ENCODE results near the gene MYO5A.

The MYO5A gene

GRCh38 chr15:52361975-52362494, 166.6 kb downstream of the MYO5A start:
- H3K9me3 ChIP-seq (ENCODE audit: control insufficient read depth, low read length) = no peaks in the 10 kb centered on the region
- no peak overlapping the region for H3K9ac ChIP-seq (ENCODE audit: low read length)
- no peaks in the 10 kb centered on the region for H3K4me1 ChIP-seq (ENCODE audit: control insufficient read depth, insufficient read depth, low read length)
- no peak overlapping the region for H3K4me3 ChIP-seq (ENCODE audit: low read length)
- no peaks in the 10 kb centered on the region for H3K27me3 ChIP-seq (ENCODE audit: control insufficient read depth, insufficient read depth, low read length)
- no peaks in the 10 kb centered on the region for H3K36me3 ChIP-seq (ENCODE audit: control insufficient read depth, insufficient read depth, low read length)

GRCh38 chr15:52361494-52361893, 167.2 kb downstream of the MYO5A start:
- H3K36me3 ChIP-seq (ENCODE audit: control insufficient read depth, insufficient read depth, low read length) = no peaks in the 10 kb centered on the region

GRCh38 chr15:52360229-52361203, 168.2 kb downstream of the MYO5A start:
- no peaks in the 10 kb centered on the region for H3K36me3 ChIP-seq (ENCODE audit: control insufficient read depth, insufficient read depth, low read length)
- no peak overlapping the region for H3K4me3 ChIP-seq (ENCODE audit: low read length)
- H3K9ac ChIP-seq (ENCODE audit: low read length) = no peak overlapping the region
- no peaks in the 10 kb centered on the region for H3K9me3 ChIP-seq (ENCODE audit: control insufficient read depth, low read length)
- H3K4me1 ChIP-seq (ENCODE audit: control insufficient read depth, insufficient read depth, low read length) = no peaks in the 10 kb centered on the region
- H3K27me3 ChIP-seq (ENCODE audit: control insufficient read depth, insufficient read depth, low read length) = no peaks in the 10 kb centered on the region

More at GRCh38 chr15:52361494-52361893, 167.2 kb downstream of the MYO5A start:
- no peaks in the 10 kb centered on the region for H3K27me3 ChIP-seq (ENCODE audit: control insufficient read depth, insufficient read depth, low read length)
- H3K9me3 ChIP-seq (ENCODE audit: control insufficient read depth, low read length) = no peaks in the 10 kb centered on the region
- no peak overlapping the region for H3K4me3 ChIP-seq (ENCODE audit: low read length)
- no peak overlapping the region for H3K9ac ChIP-seq (ENCODE audit: low read length)
- H3K4me1 ChIP-seq (ENCODE audit: control insufficient read depth, insufficient read depth, low read length) = no peaks in the 10 kb centered on the region

- no peaks in the 10 kb centered on the region for H3K9me3 ChIP-seq (ENCODE audit: control insufficient read depth, low read length)
- H3K27me3 ChIP-seq (ENCODE audit: control insufficient read depth, insufficient read depth, low read length) = no peaks in the 10 kb centered on the region
- no peaks in the 10 kb centered on the region for H3K4me1 ChIP-seq (ENCODE audit: control insufficient read depth, insufficient read depth, low read length)
- H3K36me3 ChIP-seq (ENCODE audit: control insufficient read depth, insufficient read depth, low read length) = no peaks in the 10 kb centered on the region
- H3K9ac ChIP-seq (ENCODE audit: low read length) = no peak overlapping the region
- H3K4me3 ChIP-seq (ENCODE audit: low read length) = no peak overlapping the region
Measured at GRCh38 chr15:52359722-52360121, 169.0 kb downstream of the MYO5A start.

GRCh38 chr15:52357949-52358348, 170.7 kb downstream of the MYO5A start:
- no peaks in the 10 kb centered on the region for H3K36me3 ChIP-seq (ENCODE audit: control insufficient read depth, insufficient read depth, low read length)
- H3K4me1 ChIP-seq (ENCODE audit: control insufficient read depth, insufficient read depth, low read length) = no peaks in the 10 kb centered on the region

GRCh38 chr15:52352086-52352485, 176.6 kb downstream of the MYO5A start:
- H3K9ac ChIP-seq (ENCODE audit: low read length) = no peak overlapping the region
- H3K9me3 ChIP-seq (ENCODE audit: control insufficient read depth, low read length) = no peaks in the 10 kb centered on the region
- H3K4me3 ChIP-seq (ENCODE audit: low read length) = no peak overlapping the region
- H3K4me1 ChIP-seq (ENCODE audit: control insufficient read depth, insufficient read depth, low read length) = no peaks in the 10 kb centered on the region
- no peaks in the 10 kb centered on the region for H3K27me3 ChIP-seq (ENCODE audit: control insufficient read depth, insufficient read depth, low read length)
- no peaks in the 10 kb centered on the region for H3K36me3 ChIP-seq (ENCODE audit: control insufficient read depth, insufficient read depth, low read length)

More at GRCh38 chr15:52357949-52358348, 170.7 kb downstream of the MYO5A start:
- H3K4me3 ChIP-seq (ENCODE audit: low read length) = no peak overlapping the region
- H3K9ac ChIP-seq (ENCODE audit: low read length) = no peak overlapping the region
- no peaks in the 10 kb centered on the region for H3K27me3 ChIP-seq (ENCODE audit: control insufficient read depth, insufficient read depth, low read length)
- H3K9me3 ChIP-seq (ENCODE audit: control insufficient read depth, low read length) = no peaks in the 10 kb centered on the region

GRCh38 chr15:52351206-52351908, 177.3 kb downstream of the MYO5A start:
- Histone ChIP-seq H3K4me1 (ENCODE audit: control insufficient read depth, insufficient read depth, low read length) (no peaks in the 10 kb centered on the region), H3K9me3 (ENCODE audit: control insufficient read depth, low read length) (no peaks in the 10 kb centered on the region), H3K4me3 (ENCODE audit: low read length) (no peak overlapping the region), H3K27me3 (ENCODE audit: control insufficient read depth, insufficient read depth, low read length) (no peaks in the 10 kb centered on the region), H3K9ac (ENCODE audit: low read length) (no peak overlapping the region), H3K36me3 (ENCODE audit: control insufficient read depth, insufficient read depth, low read length) (no peaks in the 10 kb centered on the region)

- no peaks in the 10 kb centered on the region for H3K27me3 ChIP-seq (ENCODE audit: control insufficient read depth, insufficient read depth, low read length)
- H3K9ac ChIP-seq (ENCODE audit: low read length) = no peak overlapping the region
- H3K4me3 ChIP-seq (ENCODE audit: low read length) = no peak overlapping the region
- H3K4me1 ChIP-seq (ENCODE audit: control insufficient read depth, insufficient read depth, low read length) = no peaks in the 10 kb centered on the region
- no peaks in the 10 kb centered on the region for H3K36me3 ChIP-seq (ENCODE audit: control insufficient read depth, insufficient read depth, low read length)
- H3K9me3 ChIP-seq (ENCODE audit: control insufficient read depth, low read length) = no peaks in the 10 kb centered on the region
Measured at GRCh38 chr15:52350423-52350822, 178.3 kb downstream of the MYO5A start.

- Histone ChIP-seq H3K36me3 (ENCODE audit: control insufficient read depth, insufficient read depth, low read length) (no peaks in the 10 kb centered on the region), H3K4me1 (ENCODE audit: control insufficient read depth, insufficient read depth, low read length) (no peaks in the 10 kb centered on the region), H3K9me3 (ENCODE audit: control insufficient read depth, low read length) (no peaks in the 10 kb centered on the region), H3K4me3 (ENCODE audit: low read length) (no peak overlapping the region), H3K27me3 (ENCODE audit: control insufficient read depth, insufficient read depth, low read length) (no peaks in the 10 kb centered on the region), H3K9ac (ENCODE audit: low read length) (no peak overlapping the region)
Measured at GRCh38 chr15:52349052-52349700, 179.5 kb downstream of the MYO5A start.

GRCh38 chr15:52348056-52348745, 180.5 kb downstream of the MYO5A start:
- H3K4me3 ChIP-seq (ENCODE audit: low read length) = no peak overlapping the region
- H3K36me3 ChIP-seq (ENCODE audit: control insufficient read depth, insufficient read depth, low read length) = no peaks in the 10 kb centered on the region
- no peaks in the 10 kb centered on the region for H3K27me3 ChIP-seq (ENCODE audit: control insufficient read depth, insufficient read depth, low read length)
- H3K4me1 ChIP-seq (ENCODE audit: control insufficient read depth, insufficient read depth, low read length) = no peaks in the 10 kb centered on the region
- H3K9me3 ChIP-seq (ENCODE audit: control insufficient read depth, low read length) = no peaks in the 10 kb centered on the region
- no peak overlapping the region for H3K9ac ChIP-seq (ENCODE audit: low read length)

- Histone ChIP-seq H3K9me3 (ENCODE audit: control insufficient read depth, low read length) (no peaks in the 10 kb centered on the region), H3K9ac (ENCODE audit: low read length) (no peak overlapping the region), H3K36me3 (ENCODE audit: control insufficient read depth, insufficient read depth, low read length) (no peaks in the 10 kb centered on the region), H3K4me1 (ENCODE audit: control insufficient read depth, insufficient read depth, low read length) (no peaks in the 10 kb centered on the region), H3K27me3 (ENCODE audit: control insufficient read depth, insufficient read depth, low read length) (no peaks in the 10 kb centered on the region), H3K4me3 (ENCODE audit: low read length) (no peak overlapping the region)
Measured at GRCh38 chr15:52344592-52344991, 184.1 kb downstream of the MYO5A start.
